CD4-positive, alpha-beta T cell (primary cell): Measurements from ENCODE around the gene SLC2A13. TPM values are rescaled to one million over a fixed set of nuclear protein-coding genes. Genes with fewer than 3 reads are reported as not detected.

Source experiments
- ATAC-seq: fragments of 200-7000 bp; cut with Tn5 transposase; one replicate; pipeline ENCODE4 v1.10.0; 2022; ENCODE audit warnings: mild to moderate bottlenecking; ENCODE audit not compliant: poor library complexity
- CTCF ChIA-PET: fragments of 350-600 bp; sonication (Branson Sonifier 250); formaldehyde crosslinking; loops from one replicate; lab custom pipeline; 2021; ENCODE audit warnings: antibody characterized with exemption, inconsistent platforms; lab: Charles Lee
- POLR2A ChIA-PET: fragments of 350-600 bp; sonication (Branson Sonifier 250); formaldehyde crosslinking; loops from one replicate; lab custom pipeline; 2021; ENCODE audit warnings: antibody characterized with exemption, inconsistent platforms; lab: Charles Lee
- DNase-seq, 14 experiments: peaks; one replicate each; pipeline ENCODE4 v3.0.0-alpha.2; 2013 to 2020; ENCODE audit warnings: mixed read lengths in 2 of 14
- H3K27ac ChIP-seq, 2 donors: one replicate each; pipeline versions ENCODE4 v1.5.1 to v1.7.0; 2013; ENCODE audit warnings: low read length in 2 of 2, low read depth in 1 of 2, mild to moderate bottlenecking in 1 of 2
- H3K27me3 ChIP-seq, 2 experiments: 1 replicate in 1 of 2; 2 replicates in 1 of 2; pipeline versions ENCODE4 v1.6.1 to v1.7.0; 2013; ENCODE audit warnings: low read length in 2 of 2, control low read depth in 1 of 2, mild to moderate bottlenecking in 1 of 2, moderate library complexity in 1 of 2; ENCODE audit not compliant: insufficient read depth in 2 of 2, control insufficient read depth in 1 of 2
- H3K36me3 ChIP-seq: one replicate; pipeline ENCODE4 v1.6.1; 2013; ENCODE audit warnings: low read length, control low read depth; ENCODE audit not compliant: insufficient read depth
- H3K4me1 ChIP-seq: one replicate; pipeline ENCODE4 v1.6.1; 2013; ENCODE audit warnings: low read length, control low read depth; ENCODE audit not compliant: insufficient read depth
- H3K4me3 ChIP-seq: one replicate; pipeline ENCODE4 v1.5.1; 2013; ENCODE audit warnings: mild to moderate bottlenecking, low read length, moderate library complexity
- H3K9me3 ChIP-seq, 2 experiments: 1 replicate in 1 of 2; 2 replicates in 1 of 2; pipeline versions ENCODE4 v1.6.1 to v1.7.0; 2013; ENCODE audit warnings: low read length in 2 of 2, mild to moderate bottlenecking in 2 of 2, control low read depth in 1 of 2, moderate library complexity in 1 of 2; ENCODE audit not compliant: control insufficient read depth in 1 of 2, insufficient read depth in 1 of 2
- H3K27ac Mint-ChIP-seq: one replicate; pipeline ENCODE4 v1.8.0; 2020; ENCODE audit warnings: mixed read lengths
- H3K27me3 Mint-ChIP-seq: one replicate; pipeline ENCODE4 v1.8.0; 2021; ENCODE audit warnings: mixed read lengths
- H3K36me3 Mint-ChIP-seq: one replicate; pipeline ENCODE4 v1.8.0; 2021; ENCODE audit warnings: low read depth, mixed read lengths
- H3K4me1 Mint-ChIP-seq: one replicate; pipeline ENCODE4 v1.8.0; 2021; ENCODE audit warnings: low read depth, mixed read lengths
- H3K4me3 Mint-ChIP-seq: one replicate; pipeline ENCODE4 v1.8.0; 2020; ENCODE audit warnings: mild to moderate bottlenecking, mixed read lengths
- H3K9me3 Mint-ChIP-seq: one replicate; pipeline ENCODE4 v1.8.0; 2020; ENCODE audit warnings: mixed read lengths
- CTCF ChIP-seq: fragments of 200-600 bp; IDR thresholded peaks from one replicate; pipeline ENCODE4 v1.8.0; 2022; ENCODE audit warnings: antibody characterized with exemption, mild to moderate bottlenecking
- intact Hi-C, 2 experiments: fragments of 100-400 bp; cut with DNase I in 1 of 2; cut with micrococcal nuclease in 1 of 2; formaldehyde crosslinking; loops; one replicate each; pipeline versions ENCODE4 v1.15.1 to v1.9.0; 2023 to 2025; cut with DNase I, micrococcal nuclease
- total RNA-seq, 174 experiments: library from RNA in 2 of 174; stranded (reverse) in 2 of 174; gene quantifications; one replicate each; pipeline ENCODE4 v1.2.3 and lab custom pipeline; 2021 to 2026

SLC2A13 gene
- total RNA-seq, 2 experiments from 2014 or later: 1.6 to 1.7 TPM

- no peaks in the 10 kb centered on the region for H3K4me1 ChIP-seq
- H3K27ac ChIP-seq: no peak overlapping the region
- Mint-ChIP-seq H3K9me3 (no peaks in the 10 kb centered on the region), H3K27me3 (no peaks in the 10 kb centered on the region), H3K4me3 (no peak overlapping the region), H3K36me3 (no peaks in the 10 kb centered on the region), H3K27ac (no peak overlapping the region), H3K4me1 (no peaks in the 10 kb centered on the region)
- H3K4me3 ChIP-seq: no peak overlapping the region
- intact Hi-C loops: no loop called here
- DNase-seq (no peak), ATAC-seq (no peak)
- TF ChIP-seq CTCF: no peak
- no peaks in the 10 kb centered on the region for H3K36me3 ChIP-seq
- no peaks in the 10 kb centered on the region for H3K9me3 ChIP-seq
- ChIA-PET CTCF (no interaction called here), POLR2A (no interaction called here)
- H3K27me3 ChIP-seq: no peaks in the 10 kb centered on the region
Measured at GRCh38 chr12:40039598-40039997, 66.3 kb downstream of the SLC2A13 start.

GRCh38 chr12:40038619-40039018, 67.3 kb downstream of the SLC2A13 start:
- no peak for ATAC-seq
- Histone ChIP-seq H3K27me3 (no peaks in the 10 kb centered on the region), H3K4me3 (no peak overlapping the region), H3K9me3 (no peaks in the 10 kb centered on the region), H3K4me1 (no peaks in the 10 kb centered on the region), H3K27ac (no peak overlapping the region), H3K36me3 (no peaks in the 10 kb centered on the region)
- no peak for DNase-seq
- intact Hi-C loops: no loop called here
- H3K4me1 Mint-ChIP-seq: no peaks in the 10 kb centered on the region
- H3K4me3 Mint-ChIP-seq: no peak overlapping the region
- no peaks in the 10 kb centered on the region for H3K27me3 Mint-ChIP-seq
- TF ChIP-seq CTCF: no peak
- H3K27ac Mint-ChIP-seq: no peak overlapping the region
- ChIA-PET POLR2A (no interaction called here), CTCF (no interaction called here)
- H3K9me3 Mint-ChIP-seq: no peaks in the 10 kb centered on the region
- no peaks in the 10 kb centered on the region for H3K36me3 Mint-ChIP-seq

GRCh38 chr12:40034712-40035111, 71.2 kb downstream of the SLC2A13 start:
- Histone ChIP-seq H3K4me1 (no peaks in the 10 kb centered on the region), H3K4me3 (no peak overlapping the region), H3K27me3 (no peaks in the 10 kb centered on the region), H3K36me3 (no peaks in the 10 kb centered on the region), H3K27ac (no peak overlapping the region), H3K9me3 (no peaks in the 10 kb centered on the region)
- no peak for TF ChIP-seq CTCF
- ChIA-PET CTCF (interaction anchor here (1.0 kb wide), 1 partner anchor 32 kb away, joined by 3 read pairs; no protein-coding TSS in a partner anchor), POLR2A (no interaction called here)
- Mint-ChIP-seq H3K4me3 (no peak overlapping the region), H3K36me3 (no peaks in the 10 kb centered on the region), H3K4me1 (no peaks in the 10 kb centered on the region), H3K27ac (no peak overlapping the region), H3K27me3 (no peaks in the 10 kb centered on the region), H3K9me3 (no peaks in the 10 kb centered on the region)
- DNase-seq (no peak), ATAC-seq (no peak)
- intact Hi-C loops: no loop called here
